Fibroblast of mammary gland (primary cell): ENCODE measurements around the gene HERPUD2.
"Not testable (repeated sequence)": the region's sequence is repeated elsewhere in the genome, so short reads cannot be mapped to it uniquely, and the experiment has no call there.

Source experiments
- DNase-seq: peaks from one replicate; pipeline ENCODE4 v3.0.0-alpha.2; 2010; ENCODE audit warnings: low read depth
- H3K4me3 ChIP-seq: 2 replicates; pipeline ENCODE4 v1.5.1; 2011; ENCODE audit warnings: low read depth, mild to moderate bottlenecking, low read length, moderate library complexity; ENCODE audit not compliant: control insufficient read depth
- TF ChIP-seq, protein P1 (sequence below): conservative IDR thresholded peaks from 2 replicates; pipeline ENCODE4 v1.5.1; 2011; ENCODE audit warnings: low read depth, low read length, inconsistent platforms; ENCODE audit not compliant: control insufficient read depth, insufficient read depth

The HERPUD2 gene

GRCh38 chr7:35699796-35700305, 4.9 kb upstream of the HERPUD2 start:
- no peak for DNase-seq
- TF ChIP-seq, protein P1, sequence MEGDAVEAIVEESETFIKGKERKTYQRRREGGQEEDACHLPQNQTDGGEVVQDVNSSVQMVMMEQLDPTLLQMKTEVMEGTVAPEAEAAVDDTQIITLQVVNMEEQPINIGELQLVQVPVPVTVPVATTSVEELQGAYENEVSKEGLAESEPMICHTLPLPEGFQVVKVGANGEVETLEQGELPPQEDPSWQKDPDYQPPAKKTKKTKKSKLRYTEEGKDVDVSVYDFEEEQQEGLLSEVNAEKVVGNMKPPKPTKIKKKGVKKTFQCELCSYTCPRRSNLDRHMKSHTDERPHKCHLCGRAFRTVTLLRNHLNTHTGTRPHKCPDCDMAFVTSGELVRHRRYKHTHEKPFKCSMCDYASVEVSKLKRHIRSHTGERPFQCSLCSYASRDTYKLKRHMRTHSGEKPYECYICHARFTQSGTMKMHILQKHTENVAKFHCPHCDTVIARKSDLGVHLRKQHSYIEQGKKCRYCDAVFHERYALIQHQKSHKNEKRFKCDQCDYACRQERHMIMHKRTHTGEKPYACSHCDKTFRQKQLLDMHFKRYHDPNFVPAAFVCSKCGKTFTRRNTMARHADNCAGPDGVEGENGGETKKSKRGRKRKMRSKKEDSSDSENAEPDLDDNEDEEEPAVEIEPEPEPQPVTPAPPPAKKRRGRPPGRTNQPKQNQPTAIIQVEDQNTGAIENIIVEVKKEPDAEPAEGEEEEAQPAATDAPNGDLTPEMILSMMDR, result no peak
- no peak overlapping the region for H3K4me3 ChIP-seq

GRCh38 chr7:35698382-35698781, 3.4 kb upstream of the HERPUD2 start:
- DNase-seq, H3K4me3 ChIP-seq: not testable (repeated sequence)

GRCh38 chr7:35697414-35698175, 2.7 kb upstream of the HERPUD2 start:
- TF ChIP-seq, protein P1, result no peak
- H3K4me3 ChIP-seq, result no peak overlapping the region
- DNase-seq, result peak; percentile 70

- no peak for DNase-seq
- TF ChIP-seq, protein P1, result no peak
- peak overlapping the region; percentile 90 for H3K4me3 ChIP-seq
These were observed 1.1 kb upstream of the HERPUD2 start for GRCh38 chr7:35695987-35696386.

DNA sequence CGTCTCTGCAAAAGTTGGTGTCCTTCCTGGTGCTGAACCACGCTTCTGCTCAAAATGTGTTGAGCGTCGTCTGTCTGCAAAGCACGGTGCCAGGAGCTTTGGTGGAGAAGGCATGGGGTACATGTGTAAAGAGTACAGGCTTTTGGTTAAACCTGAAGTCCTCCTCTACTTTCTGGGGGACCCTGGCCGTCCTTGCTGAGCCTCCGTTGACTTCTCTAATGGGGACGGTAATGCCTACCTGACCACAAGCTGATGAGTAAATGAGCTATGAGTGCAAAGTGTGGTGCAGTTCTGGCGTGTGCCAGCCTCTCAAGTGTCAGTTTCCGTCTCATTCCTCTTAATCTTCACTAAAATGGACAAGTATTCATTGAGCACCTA, 527 bp upstream of the HERPUD2 start:
- peak; percentile 20 for DNase-seq
- peak overlapping the region; percentile 90 for H3K4me3 ChIP-seq
- TF ChIP-seq, protein P1, result no peak

GRCh38 chr7:35694161-35694783, 663 bp downstream of the HERPUD2 start:
- peak; percentile 22 for DNase-seq
- H3K4me3 ChIP-seq, result peak overlapping the region; percentile 90
- TF ChIP-seq, protein P1, result no peak

GRCh38 chr7:35691827-35692307, 3.1 kb downstream of the HERPUD2 start:
- TF ChIP-seq, protein P1, result no peak
- peak overlapping the region; percentile 12 for H3K4me3 ChIP-seq
- DNase-seq, result peak; percentile 16
